GM21381 (cell line): Measurements from ENCODE around the gene LDB2.

Experiments
- ATAC-seq: cut with Tn5 transposase; IDR thresholded peaks from one replicate; pipeline ENCODE4 v1.9.1; 2021; ENCODE audit warnings: mild to moderate bottlenecking, moderate library complexity; ENCODE audit not compliant: unreplicated experiment

Gene LDB2

GRCh38 chr4:16726368-16727050 lies 171.9 kb downstream of the LDB2 start:
- ATAC-seq = no peak

GRCh38 chr4:16725252-16725651 lies 173.2 kb downstream of the LDB2 start:
- ATAC-seq = no peak

- ATAC-seq = no peak
Observed at GRCh38 chr4:16722416-16722815, 176.0 kb downstream of the LDB2 start.

- ATAC-seq = no peak
Observed at GRCh38 chr4:16721613-16722291, 176.7 kb downstream of the LDB2 start.

- no peak for ATAC-seq
Observed at GRCh38 chr4:16720761-16721160, 177.7 kb downstream of the LDB2 start.

GRCh38 chr4:16717266-16717970 lies 181.0 kb downstream of the LDB2 start:
- ATAC-seq = no peak

- ATAC-seq = no peak
Observed at GRCh38 chr4:16715482-16715881, 183.0 kb downstream of the LDB2 start.

- no peak for ATAC-seq
Observed at GRCh38 chr4:16714191-16714590, 184.3 kb downstream of the LDB2 start.

GRCh38 chr4:16713696-16714095 lies 184.7 kb downstream of the LDB2 start:
- ATAC-seq = no peak

- ATAC-seq = no peak
Observed at GRCh38 chr4:16713271-16713670, 185.2 kb downstream of the LDB2 start.

- no peak for ATAC-seq
Observed at GRCh38 chr4:16710198-16710597, 188.2 kb downstream of the LDB2 start.

GRCh38 chr4:16707874-16708273 lies 190.6 kb downstream of the LDB2 start:
- no peak for ATAC-seq

- no peak for ATAC-seq
Observed at GRCh38 chr4:16706251-16706650, 192.2 kb downstream of the LDB2 start.

GRCh38 chr4:16705341-16705740 lies 193.1 kb downstream of the LDB2 start:
- no peak for ATAC-seq

GRCh38 chr4:16704489-16704888 lies 194.0 kb downstream of the LDB2 start:
- no peak for ATAC-seq

GRCh38 chr4:16695896-16696295 lies 202.5 kb downstream of the LDB2 start:
- no peak for ATAC-seq

- no peak for ATAC-seq
Observed at GRCh38 chr4:16694884-16695276, 203.6 kb downstream of the LDB2 start.

GRCh38 chr4:16694173-16694883 lies 204.1 kb downstream of the LDB2 start:
- ATAC-seq = no peak

GRCh38 chr4:16693641-16694040 lies 204.8 kb downstream of the LDB2 start:
- ATAC-seq = no peak

GRCh38 chr4:16692961-16693506 lies 205.4 kb downstream of the LDB2 start:
- ATAC-seq = no peak

- ATAC-seq = no peak
Observed at GRCh38 chr4:16692524-16692923, 205.9 kb downstream of the LDB2 start.
